Medulla oblongata (tissue), 1 donor: ENCODE data around the gene IGDCC3.
A peak's percentile ranks its signal among the peaks of the same experiment; 100 is the strongest.

Experiments
- DNase-seq: peaks from one replicate; pipeline ENCODE4 v3.0.0-alpha.2; 2015; ENCODE audit errors: extremely low spot score

IGDCC3 gene

GRCh38 chr15:65328506-65329287 is 49.1 kb downstream of the IGDCC3 start:
- no peak for DNase-seq

- DNase-seq, result no peak
Observed at GRCh38 chr15:65327651-65328393, 50.0 kb downstream of the IGDCC3 start.

GRCh38 chr15:65326818-65327217 is 51.0 kb downstream of the IGDCC3 start:
- DNase-seq, result no peak

GRCh38 chr15:65326117-65326526 is 51.7 kb downstream of the IGDCC3 start:
- peak; percentile 92 for DNase-seq

- DNase-seq, result peak; percentile 73
Observed at GRCh38 chr15:65323071-65323511, 54.7 kb downstream of the IGDCC3 start.

GRCh38 chr15:65318870-65319356 is 58.9 kb downstream of the IGDCC3 start:
- peak; percentile 92 for DNase-seq

GRCh38 chr15:65312400-65312916 is 65.3 kb downstream of the IGDCC3 start:
- peak; percentile 87 for DNase-seq

GRCh38 chr15:65311760-65312159 is 66.0 kb downstream of the IGDCC3 start:
- no peak for DNase-seq

- no peak for DNase-seq
Observed at GRCh38 chr15:65310431-65311137, 67.2 kb downstream of the IGDCC3 start.

GRCh38 chr15:65309882-65310418 is 67.9 kb downstream of the IGDCC3 start:
- DNase-seq, result no peak

- no peak for DNase-seq
Observed at GRCh38 chr15:65307978-65308377, 69.8 kb downstream of the IGDCC3 start.

- no peak for DNase-seq
Observed at GRCh38 chr15:65306551-65306950, 71.3 kb downstream of the IGDCC3 start.

GRCh38 chr15:65305776-65306175 is 72.0 kb downstream of the IGDCC3 start:
- DNase-seq, result no peak

GRCh38 chr15:65305150-65305758 is 72.5 kb downstream of the IGDCC3 start:
- peak; percentile 63 for DNase-seq

- peak; percentile 97 for DNase-seq
Observed at GRCh38 chr15:65304381-65305149, 73.2 kb downstream of the IGDCC3 start, which contains the start of gene RNU5B-1. RNU5B-1 (plus strand) TSS chr15:65304677.

GRCh38 chr15:65303687-65304380 is 74.0 kb downstream of the IGDCC3 start:
- DNase-seq, result peak; percentile 80

- no peak for DNase-seq
Observed at GRCh38 chr15:65302061-65302460, 75.7 kb downstream of the IGDCC3 start.

- no peak for DNase-seq
Observed at GRCh38 chr15:65300924-65301441, 76.8 kb downstream of the IGDCC3 start.

GRCh38 chr15:65298731-65299130 is 79.1 kb downstream of the IGDCC3 start:
- no peak for DNase-seq
